Tongue (tissue), 2 donors: ENCODE data around the gene CDK14. TPM values are rescaled to one million over a fixed set of nuclear protein-coding genes. Genes with fewer than 3 reads are reported as not detected.
"Not testable (repeated sequence)": the region's sequence is repeated elsewhere in the genome, so short reads cannot be mapped to it uniquely, and the experiment has no call there.

Source experiments
- DNase-seq: peaks from one replicate; pipeline ENCODE4 v3.0.0-alpha.2; 2015
- total RNA-seq: library from RNA; depleted of rRNA; stranded (reverse); fragments of >200 nt; gene quantifications from one replicate; pipeline ENCODE4 v1.2.3, GENCODE V29; 2014

The CDK14 gene
- total RNA-seq, 1 donor from 2014 or later = 29.3 TPM

GRCh38 chr7:90757565-90757950 lies 161.4 kb downstream of the CDK14 start:
- not testable (repeated sequence) for DNase-seq

- no peak for DNase-seq
These were observed 162.9 kb downstream of the CDK14 start for GRCh38 chr7:90758933-90759562.

- no peak for DNase-seq
These were observed 163.6 kb downstream of the CDK14 start for GRCh38 chr7:90759710-90760109.

DNA sequence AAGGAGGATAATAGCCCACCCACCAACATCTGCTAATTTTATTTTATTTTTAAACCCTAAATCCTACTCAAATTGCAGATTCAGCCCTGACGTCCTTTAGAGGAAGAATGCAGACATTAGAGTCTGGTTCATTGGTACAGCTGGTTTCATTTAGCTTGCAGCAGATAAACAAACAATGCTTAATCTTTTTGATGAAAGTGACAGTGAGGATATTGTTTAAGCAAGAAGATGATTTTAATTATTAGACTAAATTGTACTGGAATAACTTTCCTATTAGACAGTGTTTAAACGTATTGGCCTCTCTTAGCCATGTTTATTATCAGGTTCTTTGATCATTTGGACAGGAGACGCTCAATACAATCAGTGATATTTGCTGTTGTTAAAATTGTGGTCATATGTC lies 164.8 kb downstream of the CDK14 start:
- no peak for DNase-seq

- DNase-seq = no peak
These were observed 165.5 kb downstream of the CDK14 start for GRCh38 chr7:90761584-90761983.

GRCh38 chr7:90763108-90763507 lies 167.0 kb downstream of the CDK14 start:
- DNase-seq = no peak

DNA sequence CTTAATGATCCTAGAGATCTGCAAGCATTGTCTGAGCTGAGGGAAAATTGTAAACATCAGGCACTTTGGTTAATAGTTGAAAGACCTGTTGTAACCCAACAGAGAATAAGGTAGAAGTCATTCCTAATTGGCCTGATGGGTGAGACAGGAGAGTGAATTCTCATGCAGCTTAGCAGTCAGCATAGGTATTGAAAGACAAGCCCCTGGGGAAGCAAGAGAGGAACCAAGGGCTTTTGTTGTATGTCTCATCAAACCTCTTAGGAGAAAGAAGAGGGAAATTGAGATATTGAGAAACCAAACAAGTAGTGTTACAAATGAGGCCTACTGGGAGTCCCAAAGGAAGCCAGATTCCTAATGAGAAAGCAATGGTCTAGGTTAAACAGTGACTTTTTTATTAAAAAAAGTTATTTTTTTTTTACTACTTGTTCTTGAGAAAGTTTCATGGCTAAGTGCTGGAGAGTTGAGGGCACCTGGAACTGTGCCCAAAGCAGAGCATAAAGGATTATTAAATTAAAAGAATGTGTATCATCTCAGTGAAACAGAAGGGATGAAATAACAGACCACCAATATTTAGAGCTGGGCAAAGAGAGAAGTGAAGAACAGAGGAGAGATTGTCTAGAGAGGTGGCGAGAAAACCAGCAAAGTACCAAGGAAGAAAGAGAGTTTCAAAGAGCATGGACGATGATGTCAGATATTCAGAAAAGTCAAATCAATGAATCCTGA lies 168.9 kb downstream of the CDK14 start:
- no peak for DNase-seq

- peak; percentile 72 for DNase-seq
These were observed 170.9 kb downstream of the CDK14 start for GRCh38 chr7:90766814-90767564.

- DNase-seq = peak; percentile 74
These were observed 172.2 kb downstream of the CDK14 start for GRCh38 chr7:90768301-90768700.

- no peak for DNase-seq
These were observed 172.9 kb downstream of the CDK14 start for GRCh38 chr7:90769036-90769435.

GRCh38 chr7:90769566-90769965 lies 173.4 kb downstream of the CDK14 start:
- not testable (repeated sequence) for DNase-seq

DNA sequence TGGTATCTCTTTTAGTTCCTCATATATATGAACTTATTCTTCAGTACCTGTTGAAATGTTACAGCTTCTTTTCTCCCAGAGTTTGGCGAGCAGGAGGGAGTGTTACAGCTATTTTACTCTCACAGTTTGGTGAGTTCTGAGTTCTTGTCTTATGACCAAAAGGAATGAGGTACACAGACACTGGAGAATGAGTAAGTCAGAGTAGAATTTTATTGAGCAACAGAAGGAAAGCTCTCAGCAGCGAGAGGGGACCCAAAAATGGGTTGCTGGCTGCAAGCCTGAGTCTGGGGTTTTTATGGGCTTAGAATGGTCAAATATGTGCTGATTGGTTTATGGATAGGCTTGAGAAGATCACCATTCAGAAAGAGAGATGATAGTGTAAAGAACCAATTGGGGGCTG lies 175.2 kb downstream of the CDK14 start:
- no peak for DNase-seq

GRCh38 chr7:90772410-90772809 lies 176.3 kb downstream of the CDK14 start:
- DNase-seq = no peak

- DNase-seq = no peak
These were observed 177.1 kb downstream of the CDK14 start for GRCh38 chr7:90773269-90773668.

GRCh38 chr7:90774706-90775105 lies 178.6 kb downstream of the CDK14 start:
- no peak for DNase-seq

- DNase-seq = no peak
These were observed 179.4 kb downstream of the CDK14 start for GRCh38 chr7:90775383-90775965.

GRCh38 chr7:90777041-90777440 lies 180.9 kb downstream of the CDK14 start:
- DNase-seq = no peak

- peak; percentile 51 for DNase-seq
These were observed 181.3 kb downstream of the CDK14 start for GRCh38 chr7:90777465-90777864.

DNA sequence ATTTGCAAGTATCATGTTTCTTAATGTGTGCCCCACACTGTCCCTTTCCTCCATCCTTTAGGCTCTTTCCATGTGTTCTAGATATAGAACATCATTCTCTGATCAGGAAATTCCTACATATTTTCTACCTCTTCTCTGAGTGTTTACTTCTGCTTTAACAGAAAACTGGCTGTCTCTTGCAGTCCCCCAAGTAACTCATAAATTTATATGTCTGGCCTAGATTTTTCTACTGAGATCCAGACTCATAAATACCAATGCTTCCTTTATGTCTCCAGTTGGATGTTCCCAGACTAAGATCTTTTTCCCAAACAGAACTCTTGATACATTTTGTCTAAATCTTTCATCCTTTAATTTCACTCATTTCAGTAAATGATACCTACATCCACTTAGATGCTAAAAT lies 181.8 kb downstream of the CDK14 start:
- no peak for DNase-seq

- peak; percentile 37 for DNase-seq
These were observed 191.9 kb downstream of the CDK14 start for GRCh38 chr7:90788052-90788451.

DNA sequence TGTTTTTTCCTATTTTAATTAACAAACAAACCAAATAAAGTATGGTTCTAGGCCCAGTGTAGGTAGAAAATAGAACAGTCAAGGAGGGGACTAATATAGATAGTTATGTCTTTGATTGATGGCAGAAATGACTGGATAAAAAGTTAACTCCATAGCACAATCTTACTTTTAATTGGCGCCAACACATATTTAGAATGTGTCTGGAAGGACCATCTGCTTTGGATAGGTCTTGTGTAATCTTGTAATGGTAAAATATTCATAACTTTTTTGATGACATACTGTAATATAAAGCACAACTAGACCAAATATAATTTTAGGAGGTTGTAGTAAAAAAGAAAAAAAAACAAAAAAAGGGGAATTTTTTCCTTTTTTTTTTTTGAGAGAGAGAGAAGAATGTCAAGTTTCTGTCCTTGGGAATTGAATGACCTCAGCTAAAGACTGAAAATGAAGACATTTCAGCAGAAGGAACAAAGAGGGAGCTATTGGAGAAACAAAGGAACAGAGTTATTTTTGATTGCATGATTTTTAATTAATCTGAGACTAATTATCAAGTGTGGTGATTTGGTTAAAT lies 193.7 kb downstream of the CDK14 start:
- DNase-seq = no peak

DNA sequence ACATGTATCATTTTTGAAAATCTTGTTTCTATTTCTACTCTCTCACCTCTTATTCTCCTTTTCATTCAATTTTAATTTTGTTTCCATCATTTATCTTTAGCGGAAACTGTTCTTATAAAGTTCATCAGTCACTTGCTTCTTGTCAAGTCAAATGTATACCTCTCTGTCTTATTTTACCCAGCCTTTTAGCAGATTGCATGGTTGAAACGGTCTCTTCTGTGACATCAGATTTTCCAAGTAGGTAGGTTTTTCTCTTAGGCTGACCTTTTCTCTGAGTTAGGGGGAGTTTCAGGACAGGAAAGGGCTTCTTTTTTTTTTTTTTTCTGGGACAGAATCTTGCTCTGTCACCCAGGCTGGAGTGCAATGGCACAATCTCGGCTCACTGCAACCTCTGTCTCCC lies 195.5 kb downstream of the CDK14 start:
- DNase-seq = no peak

- DNase-seq = no peak
These were observed 196.2 kb downstream of the CDK14 start for GRCh38 chr7:90792301-90792700.
